GM23338 (cell line): Measurements from ENCODE around the gene HLA-DOA. TPM values are rescaled to one million over a fixed set of nuclear protein-coding genes. Genes with fewer than 3 reads are reported as not detected.

Source experiments
- ATAC-seq: fragments of 200-7000 bp; cut with Tn5 transposase; 3 replicates; pipeline ENCODE4 v1.9.1; 2020
- DNase-seq: peaks from one replicate; pipeline ENCODE4 v3.0.0-alpha.2; 2015; ENCODE audit warnings: low spot score
- H2AFZ ChIP-seq: fragments of 200-600 bp; sonication (generic); 2 replicates; pipeline ENCODE4 v1.8.0; 2016; ENCODE audit warnings: antibody characterized with exemption, mild to moderate bottlenecking, moderate library complexity
- H3F3A ChIP-seq: fragments of 200-600 bp; sonication (generic); replicated peaks from 2 replicates; pipeline ENCODE4 v1.8.0; 2017; ENCODE audit warnings: antibody characterized with exemption, mixed run types, low read depth
- H3K27ac ChIP-seq: fragments of 200-600 bp; sonication (generic); 2 replicates; pipeline ENCODE4 v1.6.1; 2016; ENCODE audit warnings: low read depth
- H3K27me3 ChIP-seq: fragments of 200-600 bp; sonication (generic); 2 replicates; pipeline ENCODE4 v1.8.0; 2016; ENCODE audit warnings: mild to moderate bottlenecking, mixed run types, moderate library complexity; ENCODE audit not compliant: insufficient read depth
- H3K36me3 ChIP-seq: fragments of 200-600 bp; sonication (generic); 2 replicates; pipeline ENCODE4 v1.8.0; 2016; ENCODE audit warnings: mild to moderate bottlenecking; ENCODE audit not compliant: insufficient read depth
- H3K4me1 ChIP-seq: fragments of 200-600 bp; sonication (generic); 2 replicates; pipeline ENCODE4 v1.8.0; 2016; ENCODE audit warnings: mild to moderate bottlenecking, moderate library complexity; ENCODE audit not compliant: insufficient read depth
- H3K4me2 ChIP-seq: fragments of 200-600 bp; sonication (generic); 2 replicates; pipeline ENCODE4 v1.7.1; 2017; ENCODE audit warnings: mixed run types
- H3K4me3 ChIP-seq: fragments of 200-600 bp; sonication (generic); 2 replicates; pipeline ENCODE4 v1.6.1; 2016; ENCODE audit warnings: mixed run types
- H3K79me2 ChIP-seq: fragments of 200-600 bp; sonication (generic); replicated peaks from 2 replicates; pipeline ENCODE4 v1.8.0; 2017; ENCODE audit warnings: mild to moderate bottlenecking; ENCODE audit not compliant: insufficient read depth
- H3K9me2 ChIP-seq: fragments of 200-600 bp; sonication (generic); 2 replicates; pipeline ENCODE4 v1.8.0; 2017; ENCODE audit not compliant: insufficient read depth
- H4K20me1 ChIP-seq: fragments of 200-600 bp; sonication (generic); replicated peaks from 2 replicates; pipeline ENCODE4 v1.8.0; 2017; ENCODE audit warnings: mild to moderate bottlenecking; ENCODE audit not compliant: insufficient read depth
- H3K27ac Mint-ChIP-seq: 2 replicates; pipeline ENCODE4 v1.8.0; 2020; ENCODE audit warnings: inconsistent platforms, mild to moderate bottlenecking, moderate library complexity, mixed read lengths
- H3K27me3 Mint-ChIP-seq: 3 replicates; pipeline ENCODE4 v1.8.0; 2022; ENCODE audit warnings: low read depth, mild to moderate bottlenecking, moderate library complexity, mixed read lengths, inconsistent platforms; ENCODE audit not compliant: insufficient read depth, poor library complexity
- H3K36me3 Mint-ChIP-seq: 3 replicates; pipeline ENCODE4 v1.8.0; 2021; ENCODE audit warnings: low read depth, mild to moderate bottlenecking, inconsistent platforms, moderate library complexity, mixed read lengths
- H3K4me1 Mint-ChIP-seq: 3 replicates; pipeline ENCODE4 v1.8.0; 2020; ENCODE audit warnings: mild to moderate bottlenecking, inconsistent platforms, mixed read lengths
- H3K4me3 Mint-ChIP-seq: 3 replicates; pipeline ENCODE4 v1.8.0; 2021; ENCODE audit warnings: moderate library complexity, mild to moderate bottlenecking, inconsistent platforms, mixed read lengths
- H3K9me3 Mint-ChIP-seq: 3 replicates; pipeline ENCODE4 v1.8.0; 2020; ENCODE audit warnings: moderate library complexity, mild to moderate bottlenecking, inconsistent platforms, mixed read lengths
- CREB1 ChIP-seq: fragments of 250-450 bp; sonication (Bioruptor Pico); IDR thresholded peaks from 2 replicates; pipeline ENCODE4 v1.5.0; 2020; ENCODE audit warnings: low read depth, mild to moderate bottlenecking, moderate library complexity
- ETS1 ChIP-seq: IDR thresholded peaks from 2 replicates; pipeline ENCODE4 v1.6.1; 2016; ENCODE audit warnings: antibody characterized with exemption
- EZH2 ChIP-seq: fragments of 200-600 bp; sonication (generic); IDR thresholded peaks from one replicate; pipeline ENCODE4 v1.8.0; 2017; ENCODE audit warnings: antibody characterized with exemption, mild to moderate bottlenecking, low read depth; ENCODE audit not compliant: unreplicated experiment
- JUNB ChIP-seq: IDR thresholded peaks from one replicate; pipeline ENCODE4 v1.6.1; 2016; ENCODE audit warnings: antibody characterized with exemption; ENCODE audit not compliant: unreplicated experiment
- NANOG ChIP-seq: IDR thresholded peaks from 2 replicates; pipeline ENCODE4 v1.6.1; 2016; ENCODE audit warnings: antibody characterized with exemption, borderline replicate concordance
- POLR2AphosphoS5 ChIP-seq: IDR thresholded peaks from 2 replicates; pipeline ENCODE4 v1.6.1; 2016; ENCODE audit warnings: antibody characterized with exemption, low read depth
- ZNF331 ChIP-seq: fragments of 250-450 bp; sonication (Bioruptor Pico); IDR thresholded peaks from 2 replicates; pipeline ENCODE4 v1.5.0; 2020; ENCODE audit warnings: low read depth, mild to moderate bottlenecking, moderate library complexity
- polyA plus RNA-seq: library from polyadenylated mRNA; unstranded; fragments of >200 nt; fragmentation: Nextera tagmentation; extraction: Ambion mirVana; gene quantifications from 2 replicates; pipeline ENCODE4 v1.2.1, GENCODE V29; 2016
- total RNA-seq: library from RNA; depleted of rRNA; stranded (reverse); fragments of >200 nt; shearing (Covaris generic); gene quantifications from 2 replicates; pipeline ENCODE4 v1.2.3, GENCODE V29; 2014
- TF ChIP-seq, protein P1 (sequence below): fragments of 250-450 bp; sonication (Bioruptor Pico); IDR thresholded peaks from 2 replicates; pipeline ENCODE4 v1.5.0; 2020; ENCODE audit warnings: mild to moderate bottlenecking, moderate library complexity

Gene HLA-DOA
- total and polyA plus RNA-seq, 2 experiments from 2014 or later = 4.8 to 30.5 TPM

- TF ChIP-seq, protein P1, sequence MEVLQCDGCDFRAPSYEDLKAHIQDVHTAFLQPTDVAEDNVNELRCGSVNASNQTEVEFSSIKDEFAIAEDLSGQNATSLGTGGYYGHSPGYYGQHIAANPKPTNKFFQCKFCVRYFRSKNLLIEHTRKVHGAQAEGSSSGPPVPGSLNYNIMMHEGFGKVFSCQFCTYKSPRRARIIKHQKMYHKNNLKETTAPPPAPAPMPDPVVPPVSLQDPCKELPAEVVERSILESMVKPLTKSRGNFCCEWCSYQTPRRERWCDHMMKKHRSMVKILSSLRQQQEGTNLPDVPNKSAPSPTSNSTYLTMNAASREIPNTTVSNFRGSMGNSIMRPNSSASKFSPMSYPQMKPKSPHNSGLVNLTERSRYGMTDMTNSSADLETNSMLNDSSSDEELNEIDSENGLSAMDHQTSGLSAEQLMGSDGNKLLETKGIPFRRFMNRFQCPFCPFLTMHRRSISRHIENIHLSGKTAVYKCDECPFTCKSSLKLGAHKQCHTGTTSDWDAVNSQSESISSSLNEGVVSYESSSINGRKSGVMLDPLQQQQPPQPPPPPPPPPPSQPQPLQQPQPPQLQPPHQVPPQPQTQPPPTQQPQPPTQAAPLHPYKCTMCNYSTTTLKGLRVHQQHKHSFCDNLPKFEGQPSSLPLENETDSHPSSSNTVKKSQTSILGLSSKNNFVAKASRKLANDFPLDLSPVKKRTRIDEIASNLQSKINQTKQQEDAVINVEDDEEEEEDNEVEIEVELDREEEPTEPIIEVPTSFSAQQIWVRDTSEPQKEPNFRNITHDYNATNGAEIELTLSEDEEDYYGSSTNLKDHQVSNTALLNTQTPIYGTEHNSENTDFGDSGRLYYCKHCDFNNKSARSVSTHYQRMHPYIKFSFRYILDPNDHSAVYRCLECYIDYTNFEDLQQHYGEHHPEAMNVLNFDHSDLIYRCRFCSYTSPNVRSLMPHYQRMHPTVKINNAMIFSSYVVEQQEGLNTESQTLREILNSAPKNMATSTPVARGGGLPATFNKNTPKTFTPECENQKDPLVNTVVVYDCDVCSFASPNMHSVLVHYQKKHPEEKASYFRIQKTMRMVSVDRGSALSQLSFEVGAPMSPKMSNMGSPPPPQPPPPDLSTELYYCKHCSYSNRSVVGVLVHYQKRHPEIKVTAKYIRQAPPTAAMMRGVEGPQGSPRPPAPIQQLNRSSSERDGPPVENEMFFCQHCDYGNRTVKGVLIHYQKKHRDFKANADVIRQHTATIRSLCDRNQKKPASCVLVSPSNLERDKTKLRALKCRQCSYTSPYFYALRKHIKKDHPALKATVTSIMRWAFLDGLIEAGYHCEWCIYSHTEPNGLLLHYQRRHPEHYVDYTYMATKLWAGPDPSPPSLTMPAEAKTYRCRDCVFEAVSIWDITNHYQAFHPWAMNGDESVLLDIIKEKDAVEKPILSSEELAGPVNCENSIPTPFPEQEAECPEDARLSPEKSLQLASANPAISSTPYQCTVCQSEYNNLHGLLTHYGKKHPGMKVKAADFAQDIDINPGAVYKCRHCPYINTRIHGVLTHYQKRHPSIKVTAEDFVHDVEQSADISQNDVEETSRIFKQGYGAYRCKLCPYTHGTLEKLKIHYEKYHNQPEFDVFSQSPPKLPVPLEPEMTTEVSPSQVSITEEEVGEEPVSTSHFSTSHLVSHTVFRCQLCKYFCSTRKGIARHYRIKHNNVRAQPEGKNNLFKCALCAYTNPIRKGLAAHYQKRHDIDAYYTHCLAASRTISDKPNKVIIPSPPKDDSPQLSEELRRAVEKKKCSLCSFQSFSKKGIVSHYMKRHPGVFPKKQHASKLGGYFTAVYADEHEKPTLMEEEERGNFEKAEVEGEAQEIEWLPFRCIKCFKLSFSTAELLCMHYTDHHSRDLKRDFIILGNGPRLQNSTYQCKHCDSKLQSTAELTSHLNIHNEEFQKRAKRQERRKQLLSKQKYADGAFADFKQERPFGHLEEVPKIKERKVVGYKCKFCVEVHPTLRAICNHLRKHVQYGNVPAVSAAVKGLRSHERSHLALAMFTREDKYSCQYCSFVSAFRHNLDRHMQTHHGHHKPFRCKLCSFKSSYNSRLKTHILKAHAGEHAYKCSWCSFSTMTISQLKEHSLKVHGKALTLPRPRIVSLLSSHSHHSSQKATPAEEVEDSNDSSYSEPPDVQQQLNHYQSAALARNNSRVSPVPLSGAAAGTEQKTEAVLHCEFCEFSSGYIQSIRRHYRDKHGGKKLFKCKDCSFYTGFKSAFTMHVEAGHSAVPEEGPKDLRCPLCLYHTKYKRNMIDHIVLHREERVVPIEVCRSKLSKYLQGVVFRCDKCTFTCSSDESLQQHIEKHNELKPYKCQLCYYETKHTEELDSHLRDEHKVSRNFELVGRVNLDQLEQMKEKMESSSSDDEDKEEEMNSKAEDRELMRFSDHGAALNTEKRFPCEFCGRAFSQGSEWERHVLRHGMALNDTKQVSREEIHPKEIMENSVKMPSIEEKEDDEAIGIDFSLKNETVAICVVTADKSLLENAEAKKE (CRISPR knock-in tag) = no peak
- no peak for TF ChIP-seq ETS1
- no peak for TF ChIP-seq NANOG
- no peak for TF ChIP-seq CREB1 (CRISPR knock-in tag)
Observed at GRCh38 chr6:32960563-32960962, 48.8 kb downstream of the HLA-DOA start (continued).

GRCh38 chr6:32956176-32956575 lies 53.2 kb downstream of the HLA-DOA start:
- H3K27ac ChIP-seq = no peak overlapping the region
- Mint-ChIP-seq H3K36me3 (no peaks in the 10 kb centered on the region), H3K4me1 (peaks cover 28% of the 10 kb centered on the region), H3K27me3 (no peaks in the 10 kb centered on the region), H3K9me3 (no peaks in the 10 kb centered on the region), H3K4me3 (no peak overlapping the region), H3K27ac (no peak overlapping the region; the same call in 1 of the 2 replicates)
- no peaks in the 10 kb centered on the region; the same call in 1 of the 2 replicates for H3F3A ChIP-seq
- H3K9me2 ChIP-seq = no peaks in the 10 kb centered on the region
- no peak overlapping the region for H3K4me3 ChIP-seq
- H3K79me2 ChIP-seq = no peaks in the 10 kb centered on the region; the same call in 1 of the 2 replicates
- DNase-seq (no peak), ATAC-seq (no peak)
- H3K4me2 ChIP-seq = no peak overlapping the region
- no peak overlapping the region for H2AFZ ChIP-seq
- no peaks in the 10 kb centered on the region for H3K36me3 ChIP-seq
- H3K27me3 ChIP-seq = no peaks in the 10 kb centered on the region
- H3K4me1 ChIP-seq = peaks cover 8% of the 10 kb centered on the region; the same call in 1 of the 2 replicates
- H4K20me1 ChIP-seq = no peaks in the 10 kb centered on the region
- no peak for TF ChIP-seq JUNB
- no peak for TF ChIP-seq CREB1 (CRISPR knock-in tag)
- TF ChIP-seq POLR2AphosphoS5 = no peak
- no peak for TF ChIP-seq EZH2
- TF ChIP-seq ZNF331 = no peak
- TF ChIP-seq ETS1 = no peak
